HCT116 (cell line): Measurements from ENCODE around the gene CALHM3. TPM values are rescaled to one million over a fixed set of nuclear protein-coding genes. Genes with fewer than 3 reads are reported as not detected.
A peak's percentile ranks its signal among the peaks of the same experiment; 100 is the strongest.

Source experiments
- ATAC-seq: fragments of 200-7000 bp; cut with Tn5 transposase; 2 replicates; pipeline ENCODE4 v1.9.1; 2020; ENCODE audit warnings: mild to moderate bottlenecking, moderate library complexity
- BruUV-seq: library from RNA; stranded (reverse); fragments of 400-500 nt; replicated peaks from 2 replicates; lab custom pipeline; 2021; lab: Mats Ljungman, UMichigan
- CTCF ChIA-PET: fragments of 300-600 bp; sonication (Branson Sonifier 250); formaldehyde crosslinking; loops from one replicate; lab custom pipeline; 2021; ENCODE audit warnings: antibody characterized with exemption; lab: Charles Lee
- POLR2A ChIA-PET: fragments of 300-600, 350-600 bp; sonication (Branson Sonifier 250); formaldehyde crosslinking; loops from one replicate; lab custom pipeline; 2021; ENCODE audit warnings: antibody characterized with exemption; lab: Charles Lee
- RAD21 ChIA-PET, 2 experiments: fragments of 300-600 bp; sonication (Branson Sonifier 250); formaldehyde crosslinking; loops; one replicate each; lab custom pipeline; 2023; ENCODE audit warnings: low total read pairs in 2 of 2; ENCODE audit not compliant: uncharacterized antibody in 2 of 2, unreplicated experiment in 2 of 2, low non-redundant PET in 1 of 2; lab: Charles Lee
- DNase-seq: peaks from one replicate; pipeline ENCODE4 v3.0.0-alpha.2; 2010; ENCODE audit warnings: low read depth, low spot score
- H2AFZ ChIP-seq: fragments of 200-600 bp; shearing (Covaris generic), sonication (generic); 2 replicates; pipeline ENCODE4 v1.6.1; 2017; ENCODE audit warnings: low read depth, mixed run types, mixed read lengths, antibody characterized with exemption, low read length; ENCODE audit not compliant: poor library complexity, severe bottlenecking
- H3K27ac ChIP-seq: 2 replicates; pipeline ENCODE4 v1.5.1; 2012; ENCODE audit warnings: low read depth, low read length
- H3K27me3 ChIP-seq: fragments of 200-600 bp; sonication (generic); 2 replicates; pipeline ENCODE4 v1.6.1; 2016; ENCODE audit warnings: mixed run types, low read length, mixed read lengths; ENCODE audit not compliant: insufficient read depth
- H3K36me3 ChIP-seq, 2 experiments: fragments of 200-500 bp in 1 of 2; fragments of 200-600 bp in 1 of 2; sonication (Bioruptor generic) in 1 of 2; sonication (generic) in 1 of 2; 2 replicates each; pipeline versions ENCODE4 v1.5.1 to v1.6.1; 2014 to 2016; ENCODE audit warnings: low read length in 2 of 2, inconsistent platforms in 1 of 2, mixed read lengths in 1 of 2, mixed run types in 1 of 2; ENCODE audit not compliant: insufficient read depth in 2 of 2, control insufficient read depth in 1 of 2
- H3K4me1 ChIP-seq, 2 experiments: fragments of 200-600 bp in 1 of 2; sonication (generic) in 1 of 2; 2 replicates each; pipeline versions ENCODE4 v1.5.1 to v1.6.1; 2012 to 2017; ENCODE audit warnings: low read length in 2 of 2, inconsistent platforms in 1 of 2, mild to moderate bottlenecking in 1 of 2, mixed read lengths in 1 of 2, mixed run types in 1 of 2, moderate library complexity in 1 of 2; ENCODE audit not compliant: insufficient read depth in 2 of 2, control insufficient read depth in 1 of 2
- H3K4me2 ChIP-seq: fragments of 200-600 bp; sonication (generic); 2 replicates; pipeline ENCODE4 v1.6.1; 2017; ENCODE audit warnings: mixed run types, low read length, mixed read lengths
- H3K4me3 ChIP-seq, 2 experiments: fragments of 200-600 bp in 1 of 2; sonication (generic) in 1 of 2; replicated peaks in 1 of 2; 2 replicates each; pipeline ENCODE4 v1.5.1; 2011 to 2016; ENCODE audit warnings: low read length in 2 of 2, control low read depth in 1 of 2, low read depth in 1 of 2, mild to moderate bottlenecking in 1 of 2, mixed read lengths in 1 of 2, mixed run types in 1 of 2
- H3K79me2 ChIP-seq: fragments of 200-600 bp; sonication (generic); 2 replicates; pipeline ENCODE4 v1.6.1; 2017; ENCODE audit warnings: mild to moderate bottlenecking, mixed run types, low read length, moderate library complexity, mixed read lengths; ENCODE audit not compliant: insufficient read depth
- H3K9ac ChIP-seq: fragments of 200-600 bp; sonication (generic); 2 replicates; pipeline ENCODE4 v1.6.1; 2016; ENCODE audit warnings: low read length, mixed read lengths
- H3K9me2 ChIP-seq: fragments of 200-600 bp; sonication (generic), shearing (Covaris generic); 2 replicates; pipeline ENCODE4 v1.6.1; 2017; ENCODE audit warnings: mixed run types, mild to moderate bottlenecking, moderate library complexity; ENCODE audit not compliant: insufficient read depth
- H3K9me3 ChIP-seq, 2 experiments: fragments of 200-500 bp in 1 of 2; fragments of 200-600 bp in 1 of 2; sonication (Bioruptor generic) in 1 of 2; sonication (generic) in 1 of 2; 2 replicates each; pipeline ENCODE4 v1.6.1; 2014 to 2017; ENCODE audit warnings: low read length in 2 of 2, mixed read lengths in 2 of 2, inconsistent platforms in 1 of 2, low read depth in 1 of 2, mild to moderate bottlenecking in 1 of 2, mixed run types in 1 of 2, moderate library complexity in 1 of 2; ENCODE audit not compliant: control insufficient read depth in 1 of 2, insufficient read depth in 1 of 2
- H4K20me1 ChIP-seq: fragments of 200-600 bp; sonication (generic), shearing (Covaris generic); 2 replicates; pipeline ENCODE4 v1.6.1; 2017; ENCODE audit warnings: mixed run types, mild to moderate bottlenecking, moderate library complexity; ENCODE audit not compliant: insufficient read depth
- CBX3 ChIP-seq: IDR thresholded peaks from 2 replicates; pipeline ENCODE4 v1.6.1; 2012; ENCODE audit warnings: low read depth
- CEBPB ChIP-seq: IDR thresholded peaks from 2 replicates; pipeline ENCODE4 v1.6.1; 2012; ENCODE audit warnings: low read depth
- EGR1 ChIP-seq: IDR thresholded peaks from 2 replicates; pipeline ENCODE4 v1.6.1; 2012; ENCODE audit warnings: low read depth
- ELF1 ChIP-seq: IDR thresholded peaks from 2 replicates; pipeline ENCODE4 v1.6.1; 2012; ENCODE audit warnings: low read depth, borderline replicate concordance
- EZH2 ChIP-seq: fragments of 200-600 bp; sonication (generic); IDR thresholded peaks from 2 replicates; pipeline ENCODE4 v1.6.1; 2017; ENCODE audit warnings: antibody characterized with exemption, mixed run types
- EZH2phosphoT487 ChIP-seq: fragments of 200-600 bp; IDR thresholded peaks from 2 replicates; pipeline ENCODE4 v1.6.1; 2018; ENCODE audit warnings: antibody characterized with exemption, borderline replicate concordance
- FOSL1 ChIP-seq: IDR thresholded peaks from 2 replicates; pipeline ENCODE4 v1.6.1; 2012; ENCODE audit warnings: low read depth
- POLR2A ChIP-seq: IDR thresholded peaks from 2 replicates; pipeline ENCODE4 v1.7.0; 2011; ENCODE audit warnings: borderline replicate concordance; ENCODE audit not compliant: insufficient read depth, insufficient read length; ENCODE audit errors: extremely low read depth
- POLR2AphosphoS5 ChIP-seq: IDR thresholded peaks from 2 replicates; pipeline ENCODE4 v1.6.1; 2011; ENCODE audit warnings: mild to moderate bottlenecking, low read depth, low read length, moderate library complexity
- RAD21 ChIP-seq: IDR thresholded peaks from 2 replicates; pipeline ENCODE4 v1.6.1; 2012; ENCODE audit warnings: low read depth, mild to moderate bottlenecking
- SIN3A ChIP-seq: IDR thresholded peaks from 2 replicates; pipeline ENCODE4 v1.6.1; 2012; ENCODE audit warnings: low read depth
- SP1 ChIP-seq: IDR thresholded peaks from 2 replicates; pipeline ENCODE4 v1.6.1; 2012; ENCODE audit warnings: low read depth
- TCF7L2 ChIP-seq: IDR thresholded peaks from 2 replicates; pipeline ENCODE4 v1.7.0; 2011; ENCODE audit warnings: borderline replicate concordance, inconsistent platforms; ENCODE audit not compliant: insufficient read depth, insufficient read length; ENCODE audit errors: extremely low read depth
- ZFX ChIP-seq: fragments of 450-650 bp; IDR thresholded peaks from 2 replicates; pipeline ENCODE4 v1.6.1; 2017
- ZNF274 ChIP-seq: fragments of 200-500 bp; sonication (Bioruptor generic); IDR thresholded peaks from 2 replicates; pipeline ENCODE4 v1.6.1; 2014; ENCODE audit warnings: mild to moderate bottlenecking, low read depth, low read length, inconsistent platforms
- intact Hi-C: fragments of 100-400 bp; cut with micrococcal nuclease; formaldehyde crosslinking; loops from 2 replicates; pipeline ENCODE4 v1.10.0; 2022
- total RNA-seq: library from RNA; stranded (reverse); gene quantifications from one replicate; pipeline ENCODE4 v1.2.1, GENCODE V29; 2021; ENCODE audit not compliant: unreplicated experiment
- TF ChIP-seq, protein P1 (sequence below): IDR thresholded peaks from 2 replicates; pipeline ENCODE4 v1.6.1; 2012; ENCODE audit warnings: low read depth
- TF ChIP-seq, protein P2 (sequence below): IDR thresholded peaks from 2 replicates; pipeline ENCODE4 v1.6.1; 2012
- TF ChIP-seq, protein P3 (sequence below), 3 experiments: fragments of 200-600 bp in 1 of 3; sonication (generic) in 1 of 3; IDR thresholded peaks in 2 of 3; conservative IDR thresholded peaks in 1 of 3; 2 replicates each; pipeline ENCODE4 v1.5.1; 2012 to 2017; ENCODE audit warnings: low read depth in 2 of 3, low read length in 2 of 3, antibody characterized with exemption in 1 of 3, borderline replicate concordance in 1 of 3, control low read depth in 1 of 3, mild to moderate bottlenecking in 1 of 3, mixed read lengths in 1 of 3, mixed run types in 1 of 3, moderate library complexity in 1 of 3; ENCODE audit not compliant: insufficient read depth in 1 of 3
- TF ChIP-seq, protein P4 (sequence below): IDR thresholded peaks from 2 replicates; pipeline ENCODE4 v1.6.1; 2011; ENCODE audit warnings: mild to moderate bottlenecking, low read length, moderate library complexity; ENCODE audit not compliant: insufficient replicate concordance; ENCODE audit errors: extremely low read depth

CALHM3 gene
- total RNA-seq, 1 experiment from 2014 or later = 0.49 TPM

DNA sequence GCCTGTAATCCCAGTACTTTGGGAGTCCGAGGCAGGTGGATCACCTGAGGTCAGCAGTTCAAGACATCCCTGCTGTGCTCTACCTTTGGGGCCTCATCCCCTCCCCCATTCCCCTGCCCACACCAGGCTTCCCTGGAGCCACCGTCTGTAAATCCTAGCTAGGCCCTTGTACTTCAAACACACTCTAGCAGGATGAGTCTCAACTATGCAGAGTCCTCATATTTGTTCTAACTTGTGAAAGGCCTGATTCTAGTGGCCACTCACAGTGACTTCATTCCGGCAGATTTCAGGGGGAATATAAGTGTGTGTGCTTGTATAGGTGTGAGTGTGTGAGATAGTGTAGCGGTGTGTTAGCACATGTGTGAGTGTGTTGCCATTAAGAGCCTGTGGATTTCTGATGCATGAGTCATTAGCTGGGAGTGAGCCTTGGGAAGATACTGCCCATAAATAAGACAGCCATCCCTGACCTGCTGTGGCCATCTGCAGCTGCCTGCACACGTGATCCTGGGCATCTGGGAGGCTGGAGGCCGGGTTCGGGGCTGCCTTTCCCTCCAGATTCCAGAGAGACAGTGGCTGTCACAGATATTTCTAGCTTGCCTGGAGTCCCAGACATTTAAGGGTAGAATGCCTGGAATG lies 12.8 kb upstream of the CALHM3 start:
- DNase-seq = peak; percentile 44
- H2AFZ ChIP-seq = peak overlapping the region; percentile 62
- BruUV-seq = no TSS peak
- H3K79me2 ChIP-seq = no peaks in the 10 kb centered on the region
- H3K9me3 ChIP-seq = no peaks in the 10 kb centered on the region
- peak overlapping the region; percentile 54 for H3K4me2 ChIP-seq
- H3K9ac ChIP-seq = no peak overlapping the region
- H3K27me3 ChIP-seq = no peaks in the 10 kb centered on the region
- RAD21 ChIA-PET = interaction anchor here (0.6 to 1.2 kb wide), 2 partner anchors 101 to 142 kb away, joined by 3 to 4 read pairs; no protein-coding TSS in a partner anchor
- ATAC-seq = peak; percentile 85
- no peaks in the 10 kb centered on the region for H3K9me2 ChIP-seq
- H3K36me3 ChIP-seq = no peaks in the 10 kb centered on the region
- H3K27ac ChIP-seq = no peak overlapping the region
- intact Hi-C loops = loop anchor here (2.0 kb wide), 1 partner anchor 51 kb away; no protein-coding TSS in a partner anchor
- no peak overlapping the region for H3K4me3 ChIP-seq
- H3K4me1 ChIP-seq = peaks cover 15 to 28% of the 10 kb centered on the region in 2 experiments
- CTCF ChIA-PET = interaction anchor here (1.3 to 2.6 kb wide), 6 partner anchors 9 to 102 kb away, joined by 3 to 13 read pairs (median 6); no protein-coding TSS in a partner anchor
- H4K20me1 ChIP-seq = no peaks in the 10 kb centered on the region
- POLR2A ChIA-PET = interaction anchor here (0.6 to 1.8 kb wide), 2 partner anchors 13 to 819 kb away, joined by 4 to 5 read pairs; no protein-coding TSS in a partner anchor
- TF ChIP-seq TCF7L2 = no peak
- TF ChIP-seq RAD21 = no peak
- no peak; the same call in none of the 2 replicates for TF ChIP-seq FOSL1
- TF ChIP-seq, protein P1, sequence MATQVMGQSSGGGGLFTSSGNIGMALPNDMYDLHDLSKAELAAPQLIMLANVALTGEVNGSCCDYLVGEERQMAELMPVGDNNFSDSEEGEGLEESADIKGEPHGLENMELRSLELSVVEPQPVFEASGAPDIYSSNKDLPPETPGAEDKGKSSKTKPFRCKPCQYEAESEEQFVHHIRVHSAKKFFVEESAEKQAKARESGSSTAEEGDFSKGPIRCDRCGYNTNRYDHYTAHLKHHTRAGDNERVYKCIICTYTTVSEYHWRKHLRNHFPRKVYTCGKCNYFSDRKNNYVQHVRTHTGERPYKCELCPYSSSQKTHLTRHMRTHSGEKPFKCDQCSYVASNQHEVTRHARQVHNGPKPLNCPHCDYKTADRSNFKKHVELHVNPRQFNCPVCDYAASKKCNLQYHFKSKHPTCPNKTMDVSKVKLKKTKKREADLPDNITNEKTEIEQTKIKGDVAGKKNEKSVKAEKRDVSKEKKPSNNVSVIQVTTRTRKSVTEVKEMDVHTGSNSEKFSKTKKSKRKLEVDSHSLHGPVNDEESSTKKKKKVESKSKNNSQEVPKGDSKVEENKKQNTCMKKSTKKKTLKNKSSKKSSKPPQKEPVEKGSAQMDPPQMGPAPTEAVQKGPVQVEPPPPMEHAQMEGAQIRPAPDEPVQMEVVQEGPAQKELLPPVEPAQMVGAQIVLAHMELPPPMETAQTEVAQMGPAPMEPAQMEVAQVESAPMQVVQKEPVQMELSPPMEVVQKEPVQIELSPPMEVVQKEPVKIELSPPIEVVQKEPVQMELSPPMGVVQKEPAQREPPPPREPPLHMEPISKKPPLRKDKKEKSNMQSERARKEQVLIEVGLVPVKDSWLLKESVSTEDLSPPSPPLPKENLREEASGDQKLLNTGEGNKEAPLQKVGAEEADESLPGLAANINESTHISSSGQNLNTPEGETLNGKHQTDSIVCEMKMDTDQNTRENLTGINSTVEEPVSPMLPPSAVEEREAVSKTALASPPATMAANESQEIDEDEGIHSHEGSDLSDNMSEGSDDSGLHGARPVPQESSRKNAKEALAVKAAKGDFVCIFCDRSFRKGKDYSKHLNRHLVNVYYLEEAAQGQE = no peak
- TF ChIP-seq, protein P2, sequence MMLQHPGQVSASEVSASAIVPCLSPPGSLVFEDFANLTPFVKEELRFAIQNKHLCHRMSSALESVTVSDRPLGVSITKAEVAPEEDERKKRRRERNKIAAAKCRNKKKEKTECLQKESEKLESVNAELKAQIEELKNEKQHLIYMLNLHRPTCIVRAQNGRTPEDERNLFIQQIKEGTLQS = no peak
- TF ChIP-seq CEBPB = no peak
- TF ChIP-seq ELF1 = no peak
- TF ChIP-seq, protein P3, sequence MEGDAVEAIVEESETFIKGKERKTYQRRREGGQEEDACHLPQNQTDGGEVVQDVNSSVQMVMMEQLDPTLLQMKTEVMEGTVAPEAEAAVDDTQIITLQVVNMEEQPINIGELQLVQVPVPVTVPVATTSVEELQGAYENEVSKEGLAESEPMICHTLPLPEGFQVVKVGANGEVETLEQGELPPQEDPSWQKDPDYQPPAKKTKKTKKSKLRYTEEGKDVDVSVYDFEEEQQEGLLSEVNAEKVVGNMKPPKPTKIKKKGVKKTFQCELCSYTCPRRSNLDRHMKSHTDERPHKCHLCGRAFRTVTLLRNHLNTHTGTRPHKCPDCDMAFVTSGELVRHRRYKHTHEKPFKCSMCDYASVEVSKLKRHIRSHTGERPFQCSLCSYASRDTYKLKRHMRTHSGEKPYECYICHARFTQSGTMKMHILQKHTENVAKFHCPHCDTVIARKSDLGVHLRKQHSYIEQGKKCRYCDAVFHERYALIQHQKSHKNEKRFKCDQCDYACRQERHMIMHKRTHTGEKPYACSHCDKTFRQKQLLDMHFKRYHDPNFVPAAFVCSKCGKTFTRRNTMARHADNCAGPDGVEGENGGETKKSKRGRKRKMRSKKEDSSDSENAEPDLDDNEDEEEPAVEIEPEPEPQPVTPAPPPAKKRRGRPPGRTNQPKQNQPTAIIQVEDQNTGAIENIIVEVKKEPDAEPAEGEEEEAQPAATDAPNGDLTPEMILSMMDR (IDR thresholded peaks at IDR 0.05 in 2 of 3, conservative IDR thresholded peaks at IDR 0.05 in 1 of 3; ENCODE audit: borderline replicate concordance in 1 of 3, insufficient read depth in 1 of 3, low read depth in 2 of 3, low read length in 2 of 3) = no peak
- TF ChIP-seq CBX3 = no peak
- TF ChIP-seq EGR1 = no peak
- TF ChIP-seq SP1 = no peak
- no peak for TF ChIP-seq SIN3A
- TF ChIP-seq, protein P4, sequence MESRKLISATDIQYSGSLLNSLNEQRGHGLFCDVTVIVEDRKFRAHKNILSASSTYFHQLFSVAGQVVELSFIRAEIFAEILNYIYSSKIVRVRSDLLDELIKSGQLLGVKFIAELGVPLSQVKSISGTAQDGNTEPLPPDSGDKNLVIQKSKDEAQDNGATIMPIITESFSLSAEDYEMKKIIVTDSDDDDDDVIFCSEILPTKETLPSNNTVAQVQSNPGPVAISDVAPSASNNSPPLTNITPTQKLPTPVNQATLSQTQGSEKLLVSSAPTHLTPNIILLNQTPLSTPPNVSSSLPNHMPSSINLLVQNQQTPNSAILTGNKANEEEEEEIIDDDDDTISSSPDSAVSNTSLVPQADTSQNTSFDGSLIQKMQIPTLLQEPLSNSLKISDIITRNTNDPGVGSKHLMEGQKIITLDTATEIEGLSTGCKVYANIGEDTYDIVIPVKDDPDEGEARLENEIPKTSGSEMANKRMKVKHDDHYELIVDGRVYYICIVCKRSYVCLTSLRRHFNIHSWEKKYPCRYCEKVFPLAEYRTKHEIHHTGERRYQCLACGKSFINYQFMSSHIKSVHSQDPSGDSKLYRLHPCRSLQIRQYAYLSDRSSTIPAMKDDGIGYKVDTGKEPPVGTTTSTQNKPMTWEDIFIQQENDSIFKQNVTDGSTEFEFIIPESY = no peak
- TF ChIP-seq ZFX = peak; percentile 19; the same call in 1 of the 2 replicates
- peak; percentile 41; the same call in 1 of the 2 replicates for TF ChIP-seq POLR2AphosphoS5
- TF ChIP-seq POLR2A = no peak
- no peak for TF ChIP-seq EZH2phosphoT487
- no peak for TF ChIP-seq ZNF274
- no peak for TF ChIP-seq EZH2
